Transverse colon (tissue), 4 donors: Measurements from ENCODE around the gene IPO8.

Experiments used
- CTCF ChIP-seq, 5 experiments: fragments of 200-600 bp in 3 of 5; fragments of 450-650 bp in 2 of 5; sonication (generic) in 3 of 5; IDR thresholded peaks; 1 replicate in 2 of 5; 2 replicates in 3 of 5; pipeline ENCODE4 v1.5.1; 2016 to 2017; ENCODE audit warnings: antibody characterized with exemption in 5 of 5, inconsistent platforms in 3 of 5, mild to moderate bottlenecking in 2 of 5, moderate library complexity in 1 of 5
- POLR2AphosphoS5 ChIP-seq, 3 donors: sonication (generic); formaldehyde crosslinking; IDR thresholded peaks; one replicate each; pipeline ENCODE4 v1.6.1; 2016; ENCODE audit warnings: antibody characterized with exemption in 3 of 3

GRCh38 chr12:30585877-30586276 lies 109.8 kb downstream of the IPO8 start:
- TF ChIP-seq POLR2AphosphoS5 (IDR thresholded peaks at IDR 0.05) (no peak), CTCF (IDR thresholded peaks at IDR 0.05) (no peak)
